Stimulated activated CD4-positive, alpha-beta T cell treated with anti-CD3 and anti-CD28 coated beads, Interleukin-1b, Interleukin-23, amount 100 ng/mL, for 1 hour (primary cell): ENCODE data around the gene FSIP1.

ENCODE experiments used
- DNase-seq, 2 donors: peaks; one replicate each; pipeline ENCODE4 v3.0.0-alpha.2; 2020; ENCODE audit warnings: low read depth in 2 of 2

FSIP1 gene

GRCh38 chr15:39551476-39551875 is 231.2 kb downstream of the FSIP1 start:
- DNase-seq: no peak
